Thoracic aorta (tissue), 2 donors: Measurements from ENCODE around the gene TRAPPC14. TPM values are rescaled to one million over a fixed set of nuclear protein-coding genes. Genes with fewer than 3 reads are reported as not detected.
A peak's percentile ranks its signal among the peaks of the same experiment; 100 is the strongest.

Experiments
- ATAC-seq: fragments of 150-250 bp; one replicate; pipeline ENCODE4 v1.8.0; 2017; ENCODE audit warnings: low read depth; ENCODE audit not compliant: insufficient number of reproducible peaks, low FRiP score
- DNase-seq: peaks from one replicate; pipeline ENCODE4 v3.0.0-alpha.2; 2020; ENCODE audit warnings: low spot score
- H3K27ac ChIP-seq, 2 donors: fragments of 200-600 bp; sonication (generic); 1 replicate in 1 of 2; 2 replicates in 1 of 2; pipeline ENCODE4 v1.5.1; 2016; ENCODE audit warnings: mild to moderate bottlenecking in 2 of 2, moderate library complexity in 2 of 2
- H3K27me3 ChIP-seq: fragments of 200-600 bp; sonication (generic); replicated peaks from 2 replicates; pipeline ENCODE4 v1.6.0; 2016; ENCODE audit warnings: mild to moderate bottlenecking; ENCODE audit not compliant: insufficient read depth
- H3K36me3 ChIP-seq: fragments of 200-600 bp; sonication (generic); one replicate; pipeline ENCODE4 v1.5.1; 2016
- H3K4me1 ChIP-seq, 2 donors: fragments of 200-600 bp; sonication (generic); 1 replicate in 1 of 2; 2 replicates in 1 of 2; pipeline versions ENCODE4 v1.5.1 to v1.6.0; 2016; ENCODE audit warnings: low read depth in 2 of 2, mild to moderate bottlenecking in 1 of 2; ENCODE audit not compliant: control insufficient read depth in 1 of 2
- H3K4me3 ChIP-seq: fragments of 200-600 bp; sonication (generic); 2 replicates; pipeline ENCODE4 v1.5.1; 2016; ENCODE audit warnings: mild to moderate bottlenecking
- H3K9me3 ChIP-seq: fragments of 200-600 bp; sonication (generic); 2 replicates; pipeline ENCODE4 v1.5.1; 2016
- total RNA-seq, 2 donors: library from RNA; depleted of rRNA; stranded (reverse); fragments of >200 nt; gene quantifications; one replicate each; pipeline versions ENCODE4 v1.1.0 to v1.2.3, GENCODE V29; 2016
- TF ChIP-seq, protein P1 (sequence below): fragments of 200-600 bp; sonication (generic); IDR thresholded peaks from one replicate; pipeline ENCODE4 v1.5.1; 2019; ENCODE audit warnings: antibody characterized with exemption

Gene TRAPPC14
- total RNA-seq, 2 donors from 2014 or later, result 14.0 to 18.0 TPM

DNA sequence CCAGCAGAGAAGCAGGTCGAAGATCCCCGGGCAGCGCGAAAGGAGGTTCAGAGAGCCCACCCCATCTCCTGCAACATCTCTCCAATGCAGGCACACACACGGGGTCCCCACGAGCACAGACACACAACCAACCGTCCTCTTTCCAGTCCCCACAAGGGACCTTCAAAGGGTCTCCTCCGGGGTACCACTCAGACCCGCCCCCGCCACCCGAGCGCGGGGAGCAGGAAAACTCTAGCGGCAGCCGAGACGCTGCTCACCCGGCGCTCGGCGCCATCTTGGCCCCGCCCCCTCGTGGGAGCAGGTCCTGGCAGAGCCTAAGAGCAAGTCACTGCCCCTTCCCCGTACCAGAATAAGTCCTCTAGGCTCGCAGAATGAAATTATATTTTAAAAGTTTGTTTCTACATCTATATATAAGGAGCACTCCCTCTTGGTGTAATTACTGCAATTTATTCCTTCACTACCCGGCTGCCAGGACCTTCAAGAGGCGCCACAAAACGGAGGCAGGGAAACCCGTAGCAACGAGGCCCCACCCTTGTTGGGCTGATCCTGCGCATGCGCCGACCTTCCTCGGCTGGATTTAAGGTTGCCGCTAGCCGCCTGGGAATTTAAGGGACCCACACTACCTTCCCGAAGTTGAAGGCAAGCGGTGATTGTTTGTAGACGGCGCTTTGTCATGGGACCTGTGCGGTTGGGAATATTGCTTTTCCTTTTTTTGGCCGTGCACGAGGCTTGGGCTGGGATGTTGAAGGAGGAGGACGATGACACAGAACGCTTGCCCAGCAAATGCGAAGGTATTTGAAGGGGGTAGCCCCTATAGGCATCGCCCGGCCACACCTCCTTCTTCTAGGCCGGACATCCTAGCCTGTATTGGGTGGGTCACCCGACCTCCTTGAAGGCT is 39.2 kb downstream of the TRAPPC14 start, which contains the start of the genes CNPY4 and TAF6:
CNPY4 (plus strand) TSS at position 563 of the 898 bp plus-strand sequence; CDS start at position 674, 111 bp downstream.
TAF6 (minus strand) TSS at position 287 of the 898 bp plus-strand sequence. CDS start 5,149 bp downstream, outside the sequence.
- H3K36me3 ChIP-seq, result no peaks in the 10 kb centered on the region

DNA sequence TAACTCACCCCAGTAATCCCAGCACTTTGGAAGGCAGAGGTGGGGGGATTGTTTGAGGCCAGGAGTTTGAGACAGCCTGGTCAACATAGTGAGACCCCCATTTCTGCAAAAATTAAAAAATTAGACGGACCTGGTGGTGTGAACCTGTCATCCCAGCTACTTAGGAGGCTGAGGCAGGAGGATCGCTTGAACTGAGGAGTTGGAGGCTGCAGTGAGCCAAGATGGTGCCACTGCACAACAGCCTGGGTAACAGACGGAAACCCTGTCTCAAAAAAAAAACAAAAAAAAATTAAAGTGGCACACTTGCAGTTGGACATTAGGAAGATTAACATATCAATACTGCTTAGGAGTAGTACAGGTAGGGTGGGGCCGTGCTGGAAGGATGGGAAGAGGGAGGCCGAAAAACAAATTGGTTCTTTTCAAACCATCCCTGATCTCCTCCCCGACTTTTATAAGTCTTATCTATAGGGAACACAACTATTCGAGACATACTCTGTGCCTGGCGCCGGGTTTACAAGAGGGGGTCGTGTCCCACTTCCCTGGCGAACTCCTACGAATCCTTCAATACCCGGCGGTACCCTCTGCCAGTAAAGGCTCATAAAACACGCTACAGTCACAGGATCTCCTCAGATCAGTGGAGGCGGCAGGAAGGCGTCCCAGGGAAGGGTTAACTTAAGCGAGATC is 40.0 kb downstream of the TRAPPC14 start:
- ATAC-seq (no peak), DNase-seq (no peak)
- TF ChIP-seq, protein P1, sequence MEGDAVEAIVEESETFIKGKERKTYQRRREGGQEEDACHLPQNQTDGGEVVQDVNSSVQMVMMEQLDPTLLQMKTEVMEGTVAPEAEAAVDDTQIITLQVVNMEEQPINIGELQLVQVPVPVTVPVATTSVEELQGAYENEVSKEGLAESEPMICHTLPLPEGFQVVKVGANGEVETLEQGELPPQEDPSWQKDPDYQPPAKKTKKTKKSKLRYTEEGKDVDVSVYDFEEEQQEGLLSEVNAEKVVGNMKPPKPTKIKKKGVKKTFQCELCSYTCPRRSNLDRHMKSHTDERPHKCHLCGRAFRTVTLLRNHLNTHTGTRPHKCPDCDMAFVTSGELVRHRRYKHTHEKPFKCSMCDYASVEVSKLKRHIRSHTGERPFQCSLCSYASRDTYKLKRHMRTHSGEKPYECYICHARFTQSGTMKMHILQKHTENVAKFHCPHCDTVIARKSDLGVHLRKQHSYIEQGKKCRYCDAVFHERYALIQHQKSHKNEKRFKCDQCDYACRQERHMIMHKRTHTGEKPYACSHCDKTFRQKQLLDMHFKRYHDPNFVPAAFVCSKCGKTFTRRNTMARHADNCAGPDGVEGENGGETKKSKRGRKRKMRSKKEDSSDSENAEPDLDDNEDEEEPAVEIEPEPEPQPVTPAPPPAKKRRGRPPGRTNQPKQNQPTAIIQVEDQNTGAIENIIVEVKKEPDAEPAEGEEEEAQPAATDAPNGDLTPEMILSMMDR, result no peak

More for the DNA sequence above, 39.2 kb downstream of the TRAPPC14 start, which contains the start of the genes CNPY4 and TAF6:
- Histone ChIP-seq H3K9me3 (no peaks in the 10 kb centered on the region), H3K4me1 (peaks cover 11 to 16% of the 10 kb centered on the region in 2 donors), H3K27me3 (no peaks in the 10 kb centered on the region), H3K4me3 (peak within 1 kb of the TSS; percentile 84), H3K27ac (peak within 1 kb of the TSS; percentile 85 to 87)
- TF ChIP-seq, protein P1, result peak; percentile 27
- ATAC-seq (peak; percentile 93), DNase-seq (peak; percentile 84)

DNA sequence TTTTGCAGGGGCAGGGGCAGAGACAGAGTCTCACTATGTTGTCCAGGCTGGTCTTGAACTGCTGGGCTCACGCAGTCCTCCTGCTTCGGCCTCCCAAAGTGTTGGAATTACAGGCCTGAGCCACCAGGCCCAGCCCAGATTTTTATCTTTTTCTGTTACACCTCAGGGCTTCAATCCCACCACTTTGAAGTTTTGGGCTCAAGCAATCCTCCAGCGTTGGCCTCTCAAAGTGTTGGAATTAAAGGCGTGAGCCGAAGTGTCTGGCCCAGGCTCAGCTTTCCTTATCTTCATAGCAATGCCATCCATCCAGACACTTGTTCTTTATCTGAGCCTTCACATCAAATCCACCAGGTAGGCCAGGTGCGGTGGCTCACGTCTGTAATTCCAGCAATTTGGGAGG is 43.5 kb downstream of the TRAPPC14 start:
- Histone ChIP-seq H3K36me3 (peaks cover 30% of the 10 kb centered on the region), H3K27ac (no peak overlapping the region), H3K4me3 (no peak overlapping the region), H3K9me3 (no peaks in the 10 kb centered on the region), H3K27me3 (no peaks in the 10 kb centered on the region), H3K4me1 (peaks cover 4 to 8% of the 10 kb centered on the region in 2 donors)
- ATAC-seq (no peak), DNase-seq (no peak)
- TF ChIP-seq, protein P1, result no peak

More for the DNA sequence above, 40.0 kb downstream of the TRAPPC14 start:
- H3K36me3 ChIP-seq, result peaks cover 5% of the 10 kb centered on the region
- H3K27ac ChIP-seq, result peak overlapping the region; percentile 85 to 87
- no peaks in the 10 kb centered on the region for H3K9me3 ChIP-seq
- H3K4me3 ChIP-seq, result peak overlapping the region; percentile 84
- no peaks in the 10 kb centered on the region for H3K27me3 ChIP-seq
- H3K4me1 ChIP-seq, result peaks cover 11 to 16% of the 10 kb centered on the region in 2 donors

DNA sequence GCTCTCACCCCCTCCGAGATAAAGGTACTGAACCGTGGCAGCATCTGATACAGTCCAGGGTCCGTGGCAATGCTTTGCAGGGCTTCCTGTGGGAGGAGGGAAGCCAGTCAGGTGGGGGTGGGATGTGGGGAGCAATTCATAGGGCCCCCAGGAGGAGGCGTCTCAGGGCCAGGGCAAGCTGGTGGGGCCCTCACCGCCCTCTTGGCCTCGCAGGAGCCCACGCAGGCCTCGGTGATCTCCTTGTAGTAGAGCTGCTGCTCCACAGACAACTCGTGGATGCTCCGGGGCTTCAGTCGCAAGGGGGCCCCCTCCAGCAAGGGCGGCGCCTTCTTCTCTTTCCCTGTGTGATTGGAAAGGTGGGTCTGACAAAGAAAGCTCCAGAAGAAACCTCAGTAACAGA is 46.6 kb downstream of the TRAPPC14 start:
- DNase-seq, result no peak
- no peaks in the 10 kb centered on the region for H3K9me3 ChIP-seq
- no peak overlapping the region for H3K4me3 ChIP-seq
- no peaks in the 10 kb centered on the region for H3K4me1 ChIP-seq
- no peak overlapping the region for H3K27ac ChIP-seq
- ATAC-seq, result peak; percentile 37
- TF ChIP-seq, protein P1, result no peak
- peaks cover 53% of the 10 kb centered on the region for H3K36me3 ChIP-seq
- H3K27me3 ChIP-seq, result no peaks in the 10 kb centered on the region

DNA sequence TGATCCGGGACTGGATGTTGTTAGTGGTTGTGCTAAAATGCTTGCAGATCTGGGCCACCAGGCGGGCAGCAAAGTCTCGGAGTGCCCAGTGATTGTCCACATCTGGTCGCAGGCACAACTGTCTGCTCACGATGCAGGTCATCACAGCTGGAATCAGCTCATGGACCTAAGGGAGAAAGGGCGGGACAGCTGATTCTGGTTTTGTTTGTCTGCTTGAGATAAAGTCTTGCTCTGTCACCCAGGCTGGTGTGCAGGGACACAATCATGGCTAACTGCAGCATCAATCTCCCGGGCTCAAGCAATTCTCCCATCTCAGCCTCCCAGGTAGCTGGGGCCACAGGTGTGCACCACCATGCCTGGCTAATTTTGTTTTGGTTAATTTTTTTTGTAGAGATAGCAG is 47.4 kb downstream of the TRAPPC14 start:
- no peaks in the 10 kb centered on the region for H3K9me3 ChIP-seq
- no peak overlapping the region for H3K4me3 ChIP-seq
- H3K4me1 ChIP-seq, result no peaks in the 10 kb centered on the region
- H3K36me3 ChIP-seq, result peaks cover 58% of the 10 kb centered on the region
- TF ChIP-seq, protein P1, result no peak
- DNase-seq (no peak), ATAC-seq (no peak)
- H3K27ac ChIP-seq, result no peak overlapping the region
- no peaks in the 10 kb centered on the region for H3K27me3 ChIP-seq
